Mononuclear cell (primary cell): ENCODE data around the gene BNIP2. TPM values are rescaled to one million over a fixed set of nuclear protein-coding genes. Genes with fewer than 3 reads are reported as not detected.
"Not testable (repeated sequence)": the region's sequence is repeated elsewhere in the genome, so short reads cannot be mapped to it uniquely, and the experiment has no call there.

Experiments
- H3K27me3 ChIP-seq: 2 replicates; pipeline ENCODE4 v1.6.0; 2011; ENCODE audit warnings: low read length, control low read depth; ENCODE audit not compliant: insufficient read depth
- H3K4me1 ChIP-seq: 2 replicates; pipeline ENCODE4 v1.5.1; 2011; ENCODE audit warnings: mild to moderate bottlenecking, low read length, control low read depth; ENCODE audit not compliant: insufficient read depth
- H3K4me3 ChIP-seq: 2 replicates; pipeline ENCODE4 v1.5.1; 2011; ENCODE audit warnings: mild to moderate bottlenecking, low read length, moderate library complexity
- H3K9me3 ChIP-seq: 2 replicates; pipeline ENCODE4 v1.5.1; 2011; ENCODE audit warnings: low read depth, mild to moderate bottlenecking, control low read depth, low read length
- total RNA-seq: library from RNA; depleted of rRNA; stranded (reverse); fragments of >200 nt; gene quantifications from one replicate; pipeline ENCODE4 v1.2.3, GENCODE V29; 2012

BNIP2 gene
- total RNA-seq, 1 donor: 290 TPM

DNA sequence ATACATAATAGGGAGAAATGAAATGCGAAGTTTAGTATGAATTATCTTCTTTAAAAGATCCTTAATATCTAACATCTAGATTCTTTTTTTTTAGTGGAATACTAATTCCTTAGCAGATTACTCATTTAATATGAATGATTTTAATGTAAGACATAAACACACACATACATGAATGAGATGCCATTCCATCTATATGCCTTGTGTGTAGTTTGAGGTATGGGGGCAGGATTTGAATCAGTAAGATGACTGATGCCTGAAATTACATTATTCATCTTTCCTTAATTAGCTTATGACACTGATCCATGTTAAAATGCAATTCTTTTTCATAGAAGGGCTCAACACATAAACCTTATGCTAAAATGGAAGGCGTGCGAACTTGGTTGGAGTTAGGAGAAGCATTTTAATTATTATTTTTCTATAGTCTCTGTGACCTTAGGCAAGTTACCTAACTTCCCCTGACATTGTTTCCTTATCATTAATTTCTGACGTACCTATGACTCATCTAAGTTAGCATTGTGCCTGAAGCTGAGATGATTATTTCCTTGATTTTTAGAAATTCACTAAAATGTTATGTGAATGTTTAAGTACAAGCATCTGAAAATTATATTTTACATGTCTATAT is 10.8 kb upstream of the BNIP2 start:
- H3K4me1 ChIP-seq: no peaks in the 10 kb centered on the region
- H3K9me3 ChIP-seq: no peaks in the 10 kb centered on the region
- no peaks in the 10 kb centered on the region for H3K27me3 ChIP-seq
- H3K4me3 ChIP-seq: no peak overlapping the region

GRCh38 chr15:59698065-59698464 is 8.9 kb upstream of the BNIP2 start:
- not testable (repeated sequence) for H3K27me3 ChIP-seq, H3K4me3 ChIP-seq, H3K9me3 ChIP-seq, H3K4me1 ChIP-seq

DNA sequence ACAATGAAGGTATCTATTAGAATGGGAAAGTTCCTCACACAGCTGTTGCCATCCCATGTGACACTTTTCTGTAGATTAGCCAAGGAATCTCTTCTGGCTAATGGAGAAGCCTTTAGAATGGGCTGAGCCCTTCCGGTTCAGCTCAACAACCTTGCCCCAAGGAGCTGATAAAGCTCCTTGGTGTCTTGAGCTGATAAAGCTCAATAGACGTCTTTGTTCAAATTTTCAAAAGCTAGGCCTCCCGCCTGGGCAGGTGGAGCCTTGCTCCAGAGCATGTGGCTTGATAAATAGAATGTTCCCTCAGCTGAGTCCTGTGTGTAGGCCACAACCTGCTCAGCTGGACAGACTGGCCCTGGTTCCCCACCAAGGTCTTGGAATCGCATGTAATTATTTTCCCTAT is 7.2 kb upstream of the BNIP2 start:
- no peaks in the 10 kb centered on the region for H3K27me3 ChIP-seq
- no peaks in the 10 kb centered on the region for H3K9me3 ChIP-seq
- H3K4me1 ChIP-seq: no peaks in the 10 kb centered on the region
- H3K4me3 ChIP-seq: no peak overlapping the region

DNA sequence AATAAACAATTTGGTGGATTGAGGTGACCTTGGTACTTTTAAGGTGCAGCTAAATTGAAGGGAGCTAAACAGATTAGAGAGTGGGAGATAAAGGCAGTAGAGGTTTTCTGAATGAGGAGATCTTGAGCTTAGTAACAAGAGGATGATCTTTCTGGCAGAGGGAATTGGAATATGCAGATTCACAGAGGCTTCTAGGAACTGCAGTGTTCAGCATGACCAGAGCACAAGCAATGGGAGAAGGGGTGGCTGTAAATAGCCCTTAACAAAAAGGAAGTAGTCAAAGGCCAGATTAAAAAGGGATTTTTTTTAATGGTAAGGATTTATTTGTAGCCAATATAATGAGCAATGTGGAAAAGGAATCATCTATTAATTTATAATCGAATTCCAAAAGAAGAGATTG is 5.7 kb upstream of the BNIP2 start:
- Histone ChIP-seq H3K4me1 (peaks cover 9% of the 10 kb centered on the region), H3K27me3 (no peaks in the 10 kb centered on the region), H3K4me3 (no peak overlapping the region), H3K9me3 (no peaks in the 10 kb centered on the region)

DNA sequence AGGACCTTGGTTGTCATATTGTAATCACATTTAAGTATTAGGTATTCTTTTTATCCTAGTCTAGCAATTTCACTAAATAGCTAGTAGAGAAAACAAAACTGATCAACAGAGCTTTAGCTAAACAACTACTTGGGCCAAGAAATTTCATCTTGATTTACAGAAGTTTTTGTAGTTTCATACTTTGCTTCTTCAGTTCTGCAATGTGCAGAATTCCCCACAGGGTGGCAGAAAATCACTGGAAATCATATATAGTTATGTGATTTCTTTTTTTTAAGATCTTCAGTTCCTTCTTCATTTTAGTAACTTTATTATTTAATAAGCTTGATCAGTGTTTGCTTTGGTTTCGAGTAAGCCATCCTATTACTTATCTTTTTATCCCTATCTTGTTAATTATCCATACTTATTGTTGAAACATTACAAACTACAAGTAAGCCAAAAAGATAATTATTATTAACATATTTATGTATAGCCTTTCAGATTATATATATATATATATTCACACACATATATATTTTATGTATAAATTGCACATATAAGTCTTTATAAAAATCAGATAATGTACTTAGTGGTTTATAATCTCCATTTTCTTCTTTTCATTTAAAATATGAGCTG is 2.2 kb upstream of the BNIP2 start:
- Histone ChIP-seq H3K4me1 (peaks cover 25% of the 10 kb centered on the region), H3K4me3 (no peak overlapping the region)

DNA sequence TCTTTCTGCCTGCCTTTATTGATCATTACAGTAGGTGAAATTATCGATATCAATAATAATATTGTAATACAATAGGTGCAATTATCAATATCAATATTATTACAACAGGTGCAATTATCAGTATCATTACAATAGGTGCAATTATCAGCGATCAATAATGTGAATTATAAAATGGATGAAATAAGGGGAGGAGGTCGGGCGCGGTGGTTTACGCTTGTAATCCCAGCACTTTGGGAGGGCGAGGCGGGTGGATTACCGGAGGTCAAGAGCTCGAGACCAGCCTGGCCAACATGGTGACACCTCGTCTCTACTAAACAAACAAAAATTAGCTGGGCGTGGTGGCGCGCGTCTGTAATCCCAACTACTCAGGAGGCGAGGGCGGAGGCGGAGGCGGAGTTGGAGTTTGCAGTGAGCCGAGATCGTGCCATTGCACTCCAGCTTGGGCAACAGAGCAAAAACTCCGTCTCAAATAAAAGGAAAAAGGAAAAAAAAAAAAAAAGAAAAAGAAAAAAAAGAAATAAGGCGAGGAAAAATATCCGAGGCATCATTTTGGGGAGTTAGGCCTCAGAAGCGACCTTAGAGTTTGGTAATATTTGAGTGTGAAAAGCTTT is 611 bp upstream of the BNIP2 start:
- H3K4me3 ChIP-seq: peak overlapping the region; percentile 97
- no peaks in the 10 kb centered on the region for H3K27me3 ChIP-seq
- H3K4me1 ChIP-seq: peaks cover 41% of the 10 kb centered on the region
- H3K9me3 ChIP-seq: no peaks in the 10 kb centered on the region

More for the DNA sequence above, 2.2 kb upstream of the BNIP2 start:
- H3K27me3 ChIP-seq: no peaks in the 10 kb centered on the region
- H3K9me3 ChIP-seq: no peaks in the 10 kb centered on the region

GRCh38 chr15:59688423-59688781 is 718 bp downstream of the BNIP2 start:
- no peaks in the 10 kb centered on the region for H3K27me3 ChIP-seq
- no peaks in the 10 kb centered on the region for H3K9me3 ChIP-seq
- peaks cover 46% of the 10 kb centered on the region for H3K4me1 ChIP-seq
- H3K4me3 ChIP-seq: peak overlapping the region; percentile 97

GRCh38 chr15:59687836-59688235 is 1.3 kb downstream of the BNIP2 start:
- Histone ChIP-seq H3K27me3 (no peaks in the 10 kb centered on the region), H3K4me1 (peaks cover 46% of the 10 kb centered on the region), H3K4me3 (peak overlapping the region; percentile 97), H3K9me3 (no peaks in the 10 kb centered on the region)

DNA sequence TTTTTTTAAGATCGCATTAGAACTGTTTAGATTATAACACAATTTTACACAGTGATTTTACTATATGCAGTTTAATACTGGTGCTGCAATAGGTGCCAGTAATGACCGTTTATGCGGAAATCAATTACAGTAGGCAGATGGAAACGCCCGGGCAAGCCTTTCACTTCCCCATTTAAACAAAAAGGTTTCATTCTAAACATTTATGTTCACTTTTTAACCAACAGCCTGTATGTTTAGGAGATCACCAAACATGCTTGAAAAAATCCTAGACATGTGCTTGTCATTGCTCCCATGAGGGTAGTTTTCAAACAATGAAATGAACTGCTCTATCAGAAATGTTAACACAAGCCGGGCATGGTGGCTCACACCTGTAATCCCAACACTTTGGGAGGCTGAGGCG is 2.7 kb downstream of the BNIP2 start:
- Histone ChIP-seq H3K4me3 (peak overlapping the region; percentile 4), H3K4me1 (peaks cover 46% of the 10 kb centered on the region), H3K9me3 (no peaks in the 10 kb centered on the region), H3K27me3 (no peaks in the 10 kb centered on the region)

- H3K4me1 ChIP-seq: peaks cover 46% of the 10 kb centered on the region
- H3K27me3 ChIP-seq: no peaks in the 10 kb centered on the region
- no peaks in the 10 kb centered on the region for H3K9me3 ChIP-seq
- peak overlapping the region; percentile 4 for H3K4me3 ChIP-seq
Measured at GRCh38 chr15:59685737-59686297, 3.3 kb downstream of the BNIP2 start.

- no peaks in the 10 kb centered on the region for H3K9me3 ChIP-seq
- H3K4me1 ChIP-seq: peaks cover 16% of the 10 kb centered on the region
- H3K4me3 ChIP-seq: no peak overlapping the region
- no peaks in the 10 kb centered on the region for H3K27me3 ChIP-seq
Measured at GRCh38 chr15:59680870-59681269, 8.2 kb downstream of the BNIP2 start.

DNA sequence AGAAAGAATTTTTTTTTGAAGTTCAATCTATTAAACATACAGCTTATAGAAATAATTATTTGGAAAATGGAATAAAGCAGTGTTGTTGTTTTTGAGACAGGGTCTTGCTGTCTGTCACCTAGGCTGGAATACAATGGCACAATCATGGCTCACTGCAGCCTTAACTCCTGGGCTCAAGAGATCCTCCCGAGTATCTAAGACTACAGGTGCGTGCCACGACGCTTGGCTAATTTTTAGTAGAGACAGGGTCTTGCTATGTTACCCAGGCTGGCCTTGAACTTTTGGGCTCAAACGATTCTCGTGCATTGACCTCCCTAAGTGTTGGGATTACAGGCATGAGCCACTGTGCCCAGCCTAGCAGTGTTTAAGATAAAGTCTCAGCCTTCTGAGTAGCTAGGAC is 8.8 kb downstream of the BNIP2 start:
- H3K9me3 ChIP-seq: no peaks in the 10 kb centered on the region
- no peak overlapping the region for H3K4me3 ChIP-seq
- H3K27me3 ChIP-seq: no peaks in the 10 kb centered on the region
- peaks cover 11% of the 10 kb centered on the region for H3K4me1 ChIP-seq

DNA sequence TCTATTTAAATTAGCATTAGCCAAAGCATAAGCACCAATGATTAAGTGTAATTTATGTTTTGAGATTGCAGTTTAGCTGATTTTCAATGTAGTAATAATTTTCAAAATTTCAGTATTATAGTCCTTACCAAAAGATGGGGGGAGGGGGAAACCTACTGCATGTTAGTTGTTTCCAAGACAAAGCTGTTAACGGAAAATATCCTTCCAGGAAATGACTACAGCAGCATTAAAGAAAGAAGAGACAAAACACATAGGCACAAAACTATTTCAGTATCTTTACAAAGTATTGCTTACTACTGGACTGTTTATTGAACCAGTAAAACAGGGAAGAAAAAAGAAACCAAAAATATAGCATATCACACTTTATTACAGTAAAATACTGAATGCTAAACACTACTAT is 10.5 kb downstream of the BNIP2 start:
- no peak overlapping the region for H3K4me3 ChIP-seq
- H3K4me1 ChIP-seq: no peaks in the 10 kb centered on the region
- no peaks in the 10 kb centered on the region for H3K9me3 ChIP-seq
- H3K27me3 ChIP-seq: no peaks in the 10 kb centered on the region

DNA sequence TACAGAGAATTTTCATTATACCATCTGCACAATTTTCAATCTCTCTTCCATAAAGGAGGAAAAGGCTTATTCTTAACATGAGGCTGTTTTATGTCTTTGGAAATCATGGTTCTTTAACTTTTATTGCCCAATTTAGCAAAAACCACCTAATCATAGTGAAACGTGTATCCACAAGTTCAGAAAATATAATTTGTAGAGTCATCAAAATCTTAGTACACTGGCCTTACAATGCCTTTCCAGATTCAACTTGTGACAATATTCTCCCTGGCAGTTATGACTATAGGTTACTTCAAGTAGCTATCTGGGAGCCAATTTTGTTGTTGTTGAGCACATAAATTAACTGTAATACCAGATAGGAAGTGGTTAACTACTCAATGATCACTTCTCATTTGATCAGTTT is 10.9 kb downstream of the BNIP2 start:
- Histone ChIP-seq H3K9me3 (no peaks in the 10 kb centered on the region), H3K4me1 (no peaks in the 10 kb centered on the region), H3K4me3 (no peak overlapping the region), H3K27me3 (no peaks in the 10 kb centered on the region)

- no peaks in the 10 kb centered on the region for H3K9me3 ChIP-seq
- H3K4me3 ChIP-seq: no peak overlapping the region
- H3K4me1 ChIP-seq: no peaks in the 10 kb centered on the region
- no peaks in the 10 kb centered on the region for H3K27me3 ChIP-seq
Measured at GRCh38 chr15:59676565-59676964, 12.6 kb downstream of the BNIP2 start.
